DND-41 (cell line): ENCODE measurements around the gene GPR82.

Experiments
- EZH2 ChIP-seq: IDR thresholded peaks from 3 replicates; pipeline ENCODE4 v1.6.1; 2012; ENCODE audit warnings: borderline replicate concordance, low read depth, mild to moderate bottlenecking, moderate library complexity, low read length, inconsistent platforms; ENCODE audit not compliant: severe bottlenecking
- TF ChIP-seq, protein P1 (sequence below): IDR thresholded peaks from 2 replicates; pipeline ENCODE4 v1.5.1; 2012; ENCODE audit warnings: borderline replicate concordance, low read length, moderate library complexity, mild to moderate bottlenecking; ENCODE audit not compliant: poor library complexity, severe bottlenecking; ENCODE audit errors: extremely low read depth

DNA sequence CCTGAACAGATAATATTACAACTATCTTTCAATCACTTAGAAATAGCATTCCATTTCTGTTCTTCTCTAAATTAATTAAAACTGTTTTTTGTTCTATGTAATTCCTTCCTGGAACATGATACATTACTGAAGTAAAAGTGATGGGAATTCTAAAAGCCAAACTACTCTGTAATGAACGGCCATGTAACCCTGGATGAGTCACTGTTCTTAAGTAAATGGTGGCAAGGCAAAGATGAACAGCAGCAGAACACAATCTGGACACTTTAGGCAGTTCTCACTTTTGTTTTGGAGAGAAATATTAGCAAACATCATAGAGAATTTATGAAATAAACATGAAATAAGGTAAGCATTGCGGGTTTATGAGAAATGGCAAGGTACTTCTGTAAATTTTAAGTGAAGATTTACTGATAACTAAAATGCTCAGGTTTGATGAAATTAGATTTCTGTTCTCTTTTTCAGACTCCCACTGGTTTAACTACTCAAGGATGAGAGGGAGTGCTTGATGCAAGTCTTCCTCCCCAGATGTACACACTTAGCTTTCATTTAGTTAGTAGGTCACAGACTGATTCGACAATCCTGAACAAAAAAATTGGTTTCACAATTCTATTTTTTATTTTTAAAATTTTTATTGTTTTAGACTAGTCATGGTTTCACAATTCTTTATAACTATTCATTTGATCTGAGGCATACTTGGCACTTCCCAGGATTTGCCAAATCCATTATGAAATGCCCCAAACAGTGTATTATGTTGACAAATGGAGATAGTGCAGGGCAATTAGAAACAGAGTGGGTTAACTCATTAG is 964 bp upstream of the GPR82 start:
- TF ChIP-seq, protein P1, sequence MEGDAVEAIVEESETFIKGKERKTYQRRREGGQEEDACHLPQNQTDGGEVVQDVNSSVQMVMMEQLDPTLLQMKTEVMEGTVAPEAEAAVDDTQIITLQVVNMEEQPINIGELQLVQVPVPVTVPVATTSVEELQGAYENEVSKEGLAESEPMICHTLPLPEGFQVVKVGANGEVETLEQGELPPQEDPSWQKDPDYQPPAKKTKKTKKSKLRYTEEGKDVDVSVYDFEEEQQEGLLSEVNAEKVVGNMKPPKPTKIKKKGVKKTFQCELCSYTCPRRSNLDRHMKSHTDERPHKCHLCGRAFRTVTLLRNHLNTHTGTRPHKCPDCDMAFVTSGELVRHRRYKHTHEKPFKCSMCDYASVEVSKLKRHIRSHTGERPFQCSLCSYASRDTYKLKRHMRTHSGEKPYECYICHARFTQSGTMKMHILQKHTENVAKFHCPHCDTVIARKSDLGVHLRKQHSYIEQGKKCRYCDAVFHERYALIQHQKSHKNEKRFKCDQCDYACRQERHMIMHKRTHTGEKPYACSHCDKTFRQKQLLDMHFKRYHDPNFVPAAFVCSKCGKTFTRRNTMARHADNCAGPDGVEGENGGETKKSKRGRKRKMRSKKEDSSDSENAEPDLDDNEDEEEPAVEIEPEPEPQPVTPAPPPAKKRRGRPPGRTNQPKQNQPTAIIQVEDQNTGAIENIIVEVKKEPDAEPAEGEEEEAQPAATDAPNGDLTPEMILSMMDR, result no peak
- TF ChIP-seq EZH2, result no peak
